ENCODE data around the gene DNAH9.
A peak's percentile ranks its signal among the peaks of the same experiment; 100 is the strongest.

DNAH9 gene

GRCh38 chr17:11779892-11780291 is 181.6 kb downstream of the DNAH9 start:
- no peak for DNase-seq

GRCh38 chr17:11780621-11781020 is 182.4 kb downstream of the DNAH9 start:
- DNase-seq: peak; percentile 1

- DNase-seq: no peak
Observed at GRCh38 chr17:11786711-11787438, 188.6 kb downstream of the DNAH9 start.

GRCh38 chr17:11795906-11796305 is 197.6 kb downstream of the DNAH9 start:
- no peak for DNase-seq

GRCh38 chr17:11797803-11798202 is 199.5 kb downstream of the DNAH9 start:
- DNase-seq: peak; percentile 6

- no peak for DNase-seq
Observed at GRCh38 chr17:11803231-11803969, 205.1 kb downstream of the DNAH9 start.

GRCh38 chr17:11805138-11805537 is 206.9 kb downstream of the DNAH9 start:
- DNase-seq: no peak

GRCh38 chr17:11805952-11806351 is 207.7 kb downstream of the DNAH9 start:
- DNase-seq: no peak

- DNase-seq: no peak
Observed at GRCh38 chr17:11807606-11808005, 209.3 kb downstream of the DNAH9 start.

- DNase-seq: no peak
Observed at GRCh38 chr17:11813278-11813677, 215.0 kb downstream of the DNAH9 start.

GRCh38 chr17:11813871-11814270 is 215.6 kb downstream of the DNAH9 start:
- DNase-seq: no peak

- no peak for DNase-seq
Observed at GRCh38 chr17:11814655-11815262, 216.5 kb downstream of the DNAH9 start.

- DNase-seq: no peak
Observed at GRCh38 chr17:11816409-11816808, 218.1 kb downstream of the DNAH9 start.

GRCh38 chr17:11823862-11824261 is 225.6 kb downstream of the DNAH9 start:
- DNase-seq: no peak

GRCh38 chr17:11825572-11826209 is 227.4 kb downstream of the DNAH9 start:
- peak; percentile 45 for DNase-seq

- no peak for DNase-seq
Observed at GRCh38 chr17:11832401-11833137, 234.3 kb downstream of the DNAH9 start.

- no peak for DNase-seq
Observed at GRCh38 chr17:11836508-11836907, 238.2 kb downstream of the DNAH9 start.

GRCh38 chr17:11840052-11840451 is 241.8 kb downstream of the DNAH9 start:
- no peak for DNase-seq

- no peak for DNase-seq
Observed at GRCh38 chr17:11840831-11841230, 242.6 kb downstream of the DNAH9 start.

- DNase-seq: no peak
Observed at GRCh38 chr17:11848330-11848729, 250.1 kb downstream of the DNAH9 start.

- no peak for DNase-seq
Observed at GRCh38 chr17:11852231-11852630, 254.0 kb downstream of the DNAH9 start.

GRCh38 chr17:11852912-11853311 is 254.6 kb downstream of the DNAH9 start:
- no peak for DNase-seq

All from OCI-M1 (cell line).